Upper lobe of right lung (tissue), 1 donor: Measurements from ENCODE around the gene IFNW1. TPM values are rescaled to one million over a fixed set of nuclear protein-coding genes. Genes with fewer than 3 reads are reported as not detected.

Source experiments
- ATAC-seq: fragments of 200-7000 bp; cut with Tn5 transposase; one replicate; pipeline ENCODE4 v1.9.1; 2020; ENCODE audit warnings: mild to moderate bottlenecking, moderate library complexity
- DNase-seq: peaks from one replicate; pipeline ENCODE4 v3.0.0-alpha.2; 2020
- H3K27ac ChIP-seq: fragments of 200-600 bp; one replicate; pipeline ENCODE4 v1.8.0; 2022
- H3K27me3 ChIP-seq: fragments of 200-600 bp; one replicate; pipeline ENCODE4 v1.8.0; 2022; ENCODE audit warnings: mild to moderate bottlenecking
- H3K36me3 ChIP-seq: fragments of 200-600 bp; one replicate; pipeline ENCODE4 v1.8.0; 2022
- H3K4me1 ChIP-seq: fragments of 200-600 bp; one replicate; pipeline ENCODE4 v1.8.0; 2022
- H3K4me3 ChIP-seq: fragments of 200-600 bp; one replicate; pipeline ENCODE4 v1.8.0; 2022; ENCODE audit warnings: mild to moderate bottlenecking
- H3K9me3 ChIP-seq: fragments of 200-600 bp; one replicate; pipeline ENCODE4 v1.8.0; 2022
- intact Hi-C: fragments of 100-400 bp; cut with DNase I; formaldehyde crosslinking; loops from one replicate; pipeline ENCODE4 v1.11.0; 2022
- total RNA-seq: library from RNA; stranded (reverse); fragmentation: NEBNext Ultra II Directional; extraction: Animal tissue kit (Norgen Biotek cat#: 25700); gene quantifications from one replicate; pipeline ENCODE4 v1.2.1, GENCODE V29; 2021
- TF ChIP-seq, protein P1 (sequence below): fragments of 200-600 bp; IDR thresholded peaks from one replicate; pipeline ENCODE4 v1.8.0; 2022; ENCODE audit warnings: antibody characterized with exemption
- donor health status: DM: no; HTN: yes; CAD: no; lungs with severe emphysema.

The IFNW1 gene
- total RNA-seq, 1 donor from 2014 or later: not detected

DNA sequence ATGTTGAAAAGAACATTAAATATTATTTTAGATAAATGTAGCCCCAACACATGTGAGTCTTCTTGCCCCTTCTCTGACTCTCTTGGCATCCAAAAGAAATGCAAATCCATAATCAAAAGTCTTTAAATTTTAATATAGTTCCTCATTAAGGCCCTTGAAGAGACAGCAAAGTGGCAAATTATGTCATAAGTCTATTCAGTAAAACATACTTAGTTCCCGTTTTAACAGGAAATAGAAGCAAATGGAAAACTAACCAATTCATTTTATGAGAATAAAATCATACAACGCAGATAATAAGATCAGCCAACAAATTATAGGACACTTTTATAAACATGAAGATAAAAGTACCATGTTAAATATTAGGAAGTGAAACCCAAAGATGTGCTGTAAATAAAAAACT is 43.8 kb downstream of the IFNW1 start:
- Histone ChIP-seq H3K36me3 (no peaks in the 10 kb centered on the region), H3K9me3 (no peaks in the 10 kb centered on the region), H3K4me1 (peaks cover 13% of the 10 kb centered on the region), H3K27me3 (no peaks in the 10 kb centered on the region), H3K4me3 (no peak overlapping the region), H3K27ac (no peak overlapping the region)
- DNase-seq: no peak
- no peak for ATAC-seq
- intact Hi-C loops: no loop called here
- TF ChIP-seq, protein P1, sequence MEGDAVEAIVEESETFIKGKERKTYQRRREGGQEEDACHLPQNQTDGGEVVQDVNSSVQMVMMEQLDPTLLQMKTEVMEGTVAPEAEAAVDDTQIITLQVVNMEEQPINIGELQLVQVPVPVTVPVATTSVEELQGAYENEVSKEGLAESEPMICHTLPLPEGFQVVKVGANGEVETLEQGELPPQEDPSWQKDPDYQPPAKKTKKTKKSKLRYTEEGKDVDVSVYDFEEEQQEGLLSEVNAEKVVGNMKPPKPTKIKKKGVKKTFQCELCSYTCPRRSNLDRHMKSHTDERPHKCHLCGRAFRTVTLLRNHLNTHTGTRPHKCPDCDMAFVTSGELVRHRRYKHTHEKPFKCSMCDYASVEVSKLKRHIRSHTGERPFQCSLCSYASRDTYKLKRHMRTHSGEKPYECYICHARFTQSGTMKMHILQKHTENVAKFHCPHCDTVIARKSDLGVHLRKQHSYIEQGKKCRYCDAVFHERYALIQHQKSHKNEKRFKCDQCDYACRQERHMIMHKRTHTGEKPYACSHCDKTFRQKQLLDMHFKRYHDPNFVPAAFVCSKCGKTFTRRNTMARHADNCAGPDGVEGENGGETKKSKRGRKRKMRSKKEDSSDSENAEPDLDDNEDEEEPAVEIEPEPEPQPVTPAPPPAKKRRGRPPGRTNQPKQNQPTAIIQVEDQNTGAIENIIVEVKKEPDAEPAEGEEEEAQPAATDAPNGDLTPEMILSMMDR: no peak

DNA sequence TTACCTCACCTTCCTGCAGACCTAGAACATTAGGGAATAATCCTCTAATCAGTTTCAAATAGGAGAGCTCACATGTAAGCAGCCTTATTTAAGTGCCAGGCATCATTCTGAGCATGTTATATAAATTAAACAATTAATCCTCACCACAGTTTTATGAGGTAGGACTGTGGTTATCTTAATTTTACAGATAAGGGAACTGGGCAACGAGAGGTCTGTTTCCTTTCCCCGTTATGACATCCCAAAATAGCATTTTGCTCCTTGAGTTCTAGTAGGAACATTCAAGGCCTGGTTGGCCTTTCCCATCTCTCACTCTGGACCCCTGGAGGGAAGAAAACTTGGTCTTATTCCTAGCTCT is 44.8 kb downstream of the IFNW1 start:
- H3K4me1 ChIP-seq: peaks cover 13% of the 10 kb centered on the region
- TF ChIP-seq, protein P1: no peak
- ATAC-seq (no peak), DNase-seq (no peak)
- intact Hi-C loops: no loop called here
- H3K27ac ChIP-seq: no peak overlapping the region
- H3K27me3 ChIP-seq: no peaks in the 10 kb centered on the region
- H3K4me3 ChIP-seq: no peak overlapping the region
- H3K9me3 ChIP-seq: no peaks in the 10 kb centered on the region
- H3K36me3 ChIP-seq: no peaks in the 10 kb centered on the region

DNA sequence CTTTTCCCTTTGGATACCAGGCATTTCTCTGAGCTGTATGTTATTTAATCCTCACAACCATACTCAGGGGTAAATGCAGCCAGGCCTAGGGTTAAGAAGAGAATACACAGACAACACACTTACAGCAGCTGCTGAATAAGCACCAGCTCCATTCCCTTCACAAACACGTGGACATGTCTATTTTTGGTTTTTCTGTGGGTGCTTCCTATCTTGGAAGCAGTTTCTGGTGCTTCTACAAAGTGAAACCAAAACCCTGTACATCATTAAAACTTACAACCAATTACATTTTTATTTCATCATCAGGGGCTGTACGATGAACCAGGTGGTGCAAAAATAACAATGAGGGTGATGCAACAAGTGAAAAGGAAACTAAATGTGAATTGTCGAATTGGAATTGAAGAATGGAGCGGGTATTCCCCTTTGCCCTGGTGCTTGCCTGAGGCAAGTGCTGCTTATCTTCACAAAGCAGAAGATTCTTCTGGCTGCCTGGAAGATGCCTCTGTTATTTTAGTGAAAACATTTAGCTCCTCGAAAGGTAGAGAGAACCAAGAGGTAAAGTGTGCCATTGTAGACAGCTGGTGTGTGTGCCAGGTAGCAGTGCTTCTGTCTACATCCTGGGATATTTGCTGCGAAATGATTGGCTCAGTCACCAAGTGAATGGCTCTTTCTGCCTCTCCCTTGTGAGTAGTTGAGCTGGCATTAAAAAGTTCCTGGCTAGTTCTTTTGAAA is 45.3 kb downstream of the IFNW1 start:
- no peaks in the 10 kb centered on the region for H3K36me3 ChIP-seq
- H3K27ac ChIP-seq: peak overlapping the region; percentile 53
- peaks cover 15% of the 10 kb centered on the region for H3K4me1 ChIP-seq
- intact Hi-C loops: no loop called here
- peak overlapping the region; percentile 27 for H3K4me3 ChIP-seq
- DNase-seq (no peak), ATAC-seq (peak; percentile 67)
- H3K9me3 ChIP-seq: no peaks in the 10 kb centered on the region
- TF ChIP-seq, protein P1: no peak
- no peaks in the 10 kb centered on the region for H3K27me3 ChIP-seq

DNA sequence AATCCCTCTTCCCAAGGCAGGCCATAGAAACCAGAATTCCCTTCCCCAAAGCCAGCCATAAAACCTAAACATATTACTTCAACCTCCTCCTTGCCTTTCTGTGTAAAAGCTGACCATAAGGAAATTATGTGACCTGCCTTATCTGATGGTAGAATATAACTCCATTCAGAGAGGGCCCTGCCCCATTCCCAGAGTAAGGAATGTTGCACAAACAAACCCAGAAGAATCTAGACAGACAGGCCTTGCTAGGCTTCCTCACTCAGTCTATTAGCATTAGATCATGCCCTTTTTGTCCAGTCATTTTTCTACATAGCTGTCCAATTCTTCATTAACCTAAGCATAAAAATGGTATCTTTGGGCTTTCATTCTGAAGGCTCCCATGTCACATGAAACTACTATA is 46.1 kb downstream of the IFNW1 start:
- intact Hi-C loops: no loop called here
- H3K27ac ChIP-seq: peak overlapping the region; percentile 53
- H3K36me3 ChIP-seq: no peaks in the 10 kb centered on the region
- no peaks in the 10 kb centered on the region for H3K9me3 ChIP-seq
- TF ChIP-seq, protein P1: no peak
- no peak overlapping the region for H3K4me3 ChIP-seq
- ATAC-seq (peak; percentile 61), DNase-seq (no peak)
- no peaks in the 10 kb centered on the region for H3K27me3 ChIP-seq
- H3K4me1 ChIP-seq: peaks cover 16% of the 10 kb centered on the region

Other genes starting within 250 kb of the IFNW1 start
- gene HACD4, start 110.2 kb downstream of the IFNW1 start, total RNA-seq: 10.6 TPM
- not detected for gene IFNB1, start 63.9 kb downstream of the IFNW1 start, total RNA-seq
- gene IFNA21, start 24.8 kb upstream of the IFNW1 start, total RNA-seq: not detected
- gene IFNA4, start 45.8 kb upstream of the IFNW1 start, total RNA-seq: not detected
- not detected for gene IFNA7, start 60.4 kb upstream of the IFNW1 start, total RNA-seq
- not detected for gene IFNA10, start 65.3 kb upstream of the IFNW1 start, total RNA-seq
- gene IFNA16, start 75.5 kb upstream of the IFNW1 start, total RNA-seq: not detected
- gene IFNA17, start 86.4 kb upstream of the IFNW1 start, total RNA-seq: not detected
- not detected for gene IFNA14, start 98.2 kb upstream of the IFNW1 start, total RNA-seq
- gene IFNA5, start 163.5 kb upstream of the IFNW1 start, total RNA-seq: not detected
- 22.2 TPM for gene KLHL9, start 193.6 kb upstream of the IFNW1 start, total RNA-seq
- gene IFNA6, start 209.1 kb upstream of the IFNW1 start, total RNA-seq: not detected
- gene IFNA13, start 226.2 kb upstream of the IFNW1 start, total RNA-seq: not detected
- not detected for gene IFNA2, start 243.6 kb upstream of the IFNW1 start, total RNA-seq